Measurements from ENCODE around the gene PUM1.
"Not testable (repeated sequence)": the region's sequence is repeated elsewhere in the genome, so short reads cannot be mapped to it uniquely, and the experiment has no call there.

PUM1 gene

DNA sequence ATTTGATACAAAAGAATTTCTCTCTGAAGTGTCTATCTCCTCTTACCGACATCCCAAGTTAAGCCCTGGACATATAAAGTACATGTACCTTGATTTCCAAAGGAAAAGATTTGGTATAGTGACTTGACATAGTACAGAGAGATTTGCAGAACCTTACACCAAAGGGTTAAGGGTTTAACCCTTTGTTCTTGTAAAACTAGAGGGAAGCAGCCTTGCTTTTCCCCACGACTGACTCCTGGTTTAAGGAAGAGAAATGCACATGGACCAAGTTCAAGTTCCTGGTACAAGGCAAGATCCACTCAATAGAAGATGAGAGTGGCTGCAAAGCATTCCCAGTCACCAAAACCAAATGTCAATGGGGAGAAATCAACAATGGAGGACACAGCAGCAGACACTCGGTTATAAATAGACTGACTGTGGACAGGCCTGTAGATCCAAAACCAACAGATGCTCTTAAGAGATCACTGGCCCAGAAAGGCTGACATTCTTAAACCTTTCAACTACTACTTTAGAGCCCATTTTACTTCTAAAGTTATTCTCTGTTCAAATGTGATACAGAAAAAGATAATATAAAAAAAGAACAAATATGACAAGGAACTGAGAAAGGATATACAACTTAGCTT is 69.4 kb downstream of the PUM1 start:
- no peak for DNase-seq (ENCODE audit: low read depth)

GRCh38 chr1:30991862-30992606 is 73.5 kb downstream of the PUM1 start:
- no peak for DNase-seq (ENCODE audit: low read depth)

DNA sequence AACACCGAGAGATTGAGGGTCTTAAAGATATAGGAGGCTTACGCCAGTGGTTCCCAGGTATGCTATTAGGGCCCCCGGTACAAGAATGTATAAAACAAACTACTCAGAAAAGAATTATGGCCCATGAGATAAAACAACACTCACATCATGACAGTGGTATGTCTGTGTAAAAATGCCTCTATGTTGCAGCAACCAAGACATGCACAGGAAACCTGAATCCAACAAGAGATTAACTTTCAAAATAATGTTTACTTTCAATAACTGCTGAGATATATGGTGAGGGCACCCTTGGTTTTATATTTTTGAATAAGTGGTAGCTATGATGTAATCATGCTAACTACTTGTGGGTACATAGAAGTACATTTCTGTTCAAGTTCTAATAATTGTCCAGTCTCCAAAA is 74.9 kb downstream of the PUM1 start:
- DNase-seq (ENCODE audit: low read depth): no peak

GRCh38 chr1:30988045-30988444 is 77.5 kb downstream of the PUM1 start:
- DNase-seq (ENCODE audit: low read depth): no peak

- DNase-seq (ENCODE audit: low read depth): no peak
Measured at GRCh38 chr1:30986755-30987154, 78.8 kb downstream of the PUM1 start.

DNA sequence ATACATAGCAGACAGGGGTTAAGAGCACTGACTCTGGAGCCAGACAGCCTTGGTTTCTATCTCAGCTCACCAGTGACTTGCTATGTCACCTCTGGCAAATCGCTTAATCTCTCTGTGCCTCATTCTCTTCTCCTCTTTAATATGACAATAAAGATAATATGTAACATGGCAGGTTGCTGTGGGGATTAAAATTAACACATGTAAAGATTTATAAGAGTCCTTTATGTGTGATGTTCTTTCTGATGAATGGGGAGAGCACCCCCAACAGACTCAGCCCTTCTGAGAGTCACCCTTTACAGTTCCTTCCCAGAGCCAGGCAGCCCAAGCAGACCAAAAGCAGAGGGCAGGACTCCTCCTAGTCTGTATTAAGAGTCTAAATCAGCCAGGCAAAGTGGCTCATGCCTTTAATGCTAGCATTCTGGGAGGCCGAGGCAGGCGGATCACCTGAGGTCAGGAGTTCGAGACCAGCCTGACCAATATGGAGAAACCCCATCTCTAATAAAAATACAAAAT is 80.5 kb downstream of the PUM1 start:
- no peak for DNase-seq (ENCODE audit: low read depth)

DNA sequence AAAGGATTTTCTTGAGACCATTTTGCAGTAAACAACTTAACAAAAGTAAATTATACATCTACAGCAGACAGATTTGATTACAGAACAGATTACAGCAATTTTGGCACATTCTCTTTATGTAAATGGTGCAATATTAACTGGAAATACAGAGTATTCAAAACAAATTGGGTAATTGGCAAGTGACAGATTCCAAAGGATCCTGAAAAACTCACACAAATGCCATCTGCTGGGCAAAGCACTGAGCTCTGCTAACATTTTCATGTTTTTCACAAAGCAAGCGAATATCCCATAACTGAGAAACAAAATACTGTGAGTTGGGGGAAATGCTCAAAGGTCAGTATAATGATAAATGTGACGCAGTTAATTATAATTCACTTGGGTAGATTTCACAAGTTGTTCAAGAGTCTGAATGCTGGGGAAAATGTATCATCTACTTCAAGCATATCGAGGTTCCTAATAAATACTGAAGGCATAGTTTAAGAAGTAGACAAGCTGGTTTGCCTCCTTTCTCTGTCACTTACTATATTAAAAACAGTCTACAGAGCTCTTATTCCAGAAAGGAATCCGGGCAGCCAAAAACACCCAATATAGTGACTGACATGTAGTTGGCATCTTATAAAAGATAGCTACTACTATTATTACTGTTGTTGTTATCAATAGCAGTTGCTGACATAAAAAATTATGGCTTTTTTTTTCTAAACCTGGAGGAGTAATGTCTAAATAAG is 81.2 kb downstream of the PUM1 start:
- DNase-seq (ENCODE audit: low read depth): no peak

DNA sequence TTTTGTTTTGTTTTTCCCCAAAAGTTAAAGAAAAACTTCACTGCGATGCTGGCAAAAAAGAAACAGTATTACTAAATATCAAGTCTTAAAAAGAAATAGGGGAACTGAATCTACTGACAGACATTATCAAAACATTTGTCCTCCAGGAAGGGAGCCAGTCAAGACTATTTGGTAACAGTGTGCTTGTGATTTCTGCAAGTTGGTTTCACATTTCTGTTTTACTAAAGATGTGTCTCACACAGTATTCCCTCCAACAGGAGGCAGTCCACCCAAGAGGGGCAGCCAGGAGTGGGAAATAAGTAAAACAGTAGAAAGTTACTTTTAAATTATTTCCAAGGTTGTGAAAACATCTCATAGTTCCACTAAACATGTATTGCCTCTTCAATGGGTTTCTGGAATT is 82.6 kb downstream of the PUM1 start:
- peak; percentile 51 for DNase-seq (ENCODE audit: low read depth)

- no peak for DNase-seq (ENCODE audit: low read depth)
Measured at GRCh38 chr1:30982431-30982830, 83.1 kb downstream of the PUM1 start.

GRCh38 chr1:30981172-30981571 is 84.3 kb downstream of the PUM1 start:
- DNase-seq (ENCODE audit: low read depth): no peak

DNA sequence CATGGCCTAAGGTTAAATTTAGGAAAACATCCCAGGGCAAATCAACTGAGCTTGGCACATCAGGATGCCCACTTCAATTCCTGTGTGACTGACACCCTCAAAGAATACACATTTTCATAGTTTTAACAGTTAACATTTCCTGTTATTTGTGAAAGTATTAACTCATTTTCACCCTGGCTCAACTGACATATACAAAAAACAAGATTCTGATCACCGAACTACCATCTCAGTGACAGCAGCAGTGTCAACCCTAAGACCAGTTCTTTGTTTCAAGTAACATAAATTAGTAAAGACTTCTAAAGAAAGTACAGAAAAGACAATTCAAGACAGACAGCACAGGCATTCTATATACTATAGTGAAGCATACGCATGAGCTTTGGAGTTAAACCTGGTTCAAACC is 88.0 kb downstream of the PUM1 start:
- no peak for DNase-seq (ENCODE audit: low read depth)

GRCh38 chr1:30977105-30977504 is 88.4 kb downstream of the PUM1 start:
- no peak for DNase-seq (ENCODE audit: low read depth)

- DNase-seq (ENCODE audit: low read depth): peak; percentile 51
Measured at GRCh38 chr1:30976143-30976542, 89.4 kb downstream of the PUM1 start.

DNA sequence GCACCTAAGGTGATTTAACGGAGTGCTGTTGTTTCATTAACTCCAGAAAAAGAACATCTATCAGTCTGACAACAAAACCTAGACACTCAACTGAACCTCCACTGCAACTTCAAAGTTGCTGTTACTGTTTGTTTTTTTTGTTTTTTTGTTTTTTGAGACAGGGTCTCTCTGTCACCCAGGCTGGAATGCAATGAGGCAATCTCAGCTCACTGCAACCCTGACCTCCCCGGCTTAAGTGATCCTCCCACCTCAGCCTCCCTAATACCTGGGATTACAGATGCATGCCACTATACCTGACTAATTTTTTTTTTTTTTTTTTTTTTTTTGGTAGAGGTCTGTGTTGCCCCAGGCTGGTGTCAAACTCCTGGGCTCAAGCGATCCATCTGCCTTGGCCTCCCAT is 90.3 kb downstream of the PUM1 start:
- DNase-seq (ENCODE audit: low read depth): no peak

GRCh38 chr1:30974536-30974935 is 91.0 kb downstream of the PUM1 start:
- no peak for DNase-seq (ENCODE audit: low read depth)

GRCh38 chr1:30972349-30972748 is 93.2 kb downstream of the PUM1 start:
- DNase-seq (ENCODE audit: low read depth): not testable (repeated sequence)

DNA sequence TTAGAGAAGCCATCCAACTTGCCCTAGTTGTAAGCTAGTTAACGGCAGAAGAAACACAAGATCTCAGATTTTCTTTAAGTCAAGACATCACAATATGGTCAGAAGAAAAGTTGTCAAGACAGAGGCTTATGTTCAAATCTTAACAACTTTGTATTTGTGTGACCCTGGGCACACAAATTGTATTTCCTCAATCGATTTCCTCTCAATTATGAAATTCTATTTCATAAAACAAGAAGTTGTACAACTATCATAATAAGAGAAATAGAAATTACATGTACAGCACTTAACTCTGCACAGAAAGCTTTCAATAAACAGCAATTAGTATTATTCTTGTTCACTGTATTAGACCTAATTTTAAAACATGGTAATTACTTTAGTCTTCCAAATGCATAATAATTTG is 94.0 kb downstream of the PUM1 start:
- no peak for DNase-seq (ENCODE audit: low read depth)

DNA sequence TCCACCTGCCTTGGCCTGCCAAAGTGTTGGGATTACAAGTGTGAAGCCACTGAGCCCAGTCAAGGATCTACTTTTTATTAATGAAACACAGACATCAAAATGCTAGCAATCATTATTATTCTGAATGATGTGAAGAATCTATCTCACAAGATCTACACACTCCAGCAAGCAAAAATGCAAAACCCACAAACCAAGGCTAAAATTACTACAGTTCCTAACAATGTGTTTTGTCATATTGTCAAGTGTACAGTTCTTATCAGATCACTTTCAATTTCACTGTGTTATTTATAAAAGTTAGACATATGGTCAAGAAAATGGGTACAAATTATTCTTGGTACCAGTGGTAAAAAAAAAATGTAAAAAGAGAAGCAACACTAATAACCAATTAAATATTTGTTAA is 95.6 kb downstream of the PUM1 start:
- no peak for DNase-seq (ENCODE audit: low read depth)

DNA sequence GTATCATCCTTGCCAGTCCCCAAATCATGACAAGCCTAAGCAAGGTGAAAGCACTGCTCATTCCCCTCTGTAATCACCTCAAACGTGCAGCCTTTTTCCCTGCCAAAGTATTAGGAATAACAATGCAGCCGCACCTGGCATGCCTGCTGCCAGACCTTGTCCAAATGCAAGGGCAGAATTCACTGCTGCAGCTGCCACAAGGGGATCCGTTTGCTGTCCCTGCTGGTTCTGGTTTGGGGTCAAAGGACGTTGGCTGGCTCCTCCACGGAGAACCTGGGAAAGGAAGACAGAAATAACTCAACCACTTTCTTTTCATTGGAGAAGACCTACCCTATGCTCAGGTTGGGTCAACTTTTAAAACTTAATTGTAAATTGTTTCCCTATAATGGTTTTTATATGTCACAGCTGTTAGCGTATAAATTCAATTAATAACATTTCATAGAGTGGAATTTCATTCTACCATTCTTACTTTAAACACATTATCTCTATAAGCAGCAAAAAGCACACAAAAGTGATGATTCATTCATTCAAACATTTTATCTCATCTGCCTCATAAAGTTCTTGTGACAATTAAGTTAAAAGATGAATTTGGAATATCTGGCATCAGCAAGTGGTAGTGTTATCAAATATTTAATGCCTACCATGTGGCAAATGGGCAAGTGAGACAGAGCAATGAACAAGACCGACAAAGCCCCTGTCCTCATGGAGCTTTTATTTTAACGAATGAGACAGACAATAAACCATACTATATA is 97.1 kb downstream of the PUM1 start:
- DNase-seq (ENCODE audit: low read depth): no peak

DNA sequence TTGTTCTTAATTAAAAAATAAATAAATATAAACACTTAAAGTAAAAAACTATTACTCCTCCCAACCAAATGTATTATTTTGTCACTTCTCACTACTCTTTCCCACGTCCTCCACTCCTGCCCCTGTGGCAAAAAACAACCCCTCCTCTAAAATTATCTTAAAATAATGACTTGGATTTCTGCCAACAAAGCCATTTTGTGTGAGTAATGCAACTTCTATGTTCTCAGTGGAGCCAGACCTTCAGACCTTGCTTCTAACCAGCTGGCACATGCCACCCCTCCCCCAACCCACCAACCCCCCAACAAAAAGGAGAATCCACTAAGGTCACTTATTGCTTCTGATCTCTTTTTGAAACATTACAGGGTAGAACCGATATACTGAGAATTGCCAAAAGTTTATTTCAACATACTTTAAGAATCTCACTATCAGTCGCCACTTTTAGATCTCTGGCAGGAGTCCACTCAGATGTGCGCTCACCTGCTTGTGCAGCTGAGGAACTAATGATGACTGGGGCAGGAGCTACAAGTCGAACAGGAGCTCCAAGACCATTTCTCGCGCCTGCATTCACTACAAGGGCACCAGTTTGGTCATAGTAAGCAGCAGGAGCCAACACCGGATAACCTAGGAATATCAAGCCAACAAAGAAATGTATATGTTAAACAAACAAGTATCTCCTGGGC is 98.7 kb downstream of the PUM1 start:
- DNase-seq (ENCODE audit: low read depth): no peak

- no peak for DNase-seq (ENCODE audit: low read depth)
Measured at GRCh38 chr1:30965924-30966599, 99.5 kb downstream of the PUM1 start.
